HG02885 (cell line): ENCODE data around the gene IL18R1.
A peak's percentile ranks its signal among the peaks of the same experiment; 100 is the strongest.
"Not testable (repeated sequence)": the region's sequence is repeated elsewhere in the genome, so short reads cannot be mapped to it uniquely, and the experiment has no call there.

Source experiments
- ATAC-seq: cut with Tn5 transposase; IDR thresholded peaks from one replicate; pipeline ENCODE4 v1.9.1; 2021; ENCODE audit warnings: mild to moderate bottlenecking; ENCODE audit not compliant: unreplicated experiment, poor library complexity

The IL18R1 gene, protein sequence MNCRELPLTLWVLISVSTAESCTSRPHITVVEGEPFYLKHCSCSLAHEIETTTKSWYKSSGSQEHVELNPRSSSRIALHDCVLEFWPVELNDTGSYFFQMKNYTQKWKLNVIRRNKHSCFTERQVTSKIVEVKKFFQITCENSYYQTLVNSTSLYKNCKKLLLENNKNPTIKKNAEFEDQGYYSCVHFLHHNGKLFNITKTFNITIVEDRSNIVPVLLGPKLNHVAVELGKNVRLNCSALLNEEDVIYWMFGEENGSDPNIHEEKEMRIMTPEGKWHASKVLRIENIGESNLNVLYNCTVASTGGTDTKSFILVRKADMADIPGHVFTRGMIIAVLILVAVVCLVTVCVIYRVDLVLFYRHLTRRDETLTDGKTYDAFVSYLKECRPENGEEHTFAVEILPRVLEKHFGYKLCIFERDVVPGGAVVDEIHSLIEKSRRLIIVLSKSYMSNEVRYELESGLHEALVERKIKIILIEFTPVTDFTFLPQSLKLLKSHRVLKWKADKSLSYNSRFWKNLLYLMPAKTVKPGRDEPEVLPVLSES

DNA sequence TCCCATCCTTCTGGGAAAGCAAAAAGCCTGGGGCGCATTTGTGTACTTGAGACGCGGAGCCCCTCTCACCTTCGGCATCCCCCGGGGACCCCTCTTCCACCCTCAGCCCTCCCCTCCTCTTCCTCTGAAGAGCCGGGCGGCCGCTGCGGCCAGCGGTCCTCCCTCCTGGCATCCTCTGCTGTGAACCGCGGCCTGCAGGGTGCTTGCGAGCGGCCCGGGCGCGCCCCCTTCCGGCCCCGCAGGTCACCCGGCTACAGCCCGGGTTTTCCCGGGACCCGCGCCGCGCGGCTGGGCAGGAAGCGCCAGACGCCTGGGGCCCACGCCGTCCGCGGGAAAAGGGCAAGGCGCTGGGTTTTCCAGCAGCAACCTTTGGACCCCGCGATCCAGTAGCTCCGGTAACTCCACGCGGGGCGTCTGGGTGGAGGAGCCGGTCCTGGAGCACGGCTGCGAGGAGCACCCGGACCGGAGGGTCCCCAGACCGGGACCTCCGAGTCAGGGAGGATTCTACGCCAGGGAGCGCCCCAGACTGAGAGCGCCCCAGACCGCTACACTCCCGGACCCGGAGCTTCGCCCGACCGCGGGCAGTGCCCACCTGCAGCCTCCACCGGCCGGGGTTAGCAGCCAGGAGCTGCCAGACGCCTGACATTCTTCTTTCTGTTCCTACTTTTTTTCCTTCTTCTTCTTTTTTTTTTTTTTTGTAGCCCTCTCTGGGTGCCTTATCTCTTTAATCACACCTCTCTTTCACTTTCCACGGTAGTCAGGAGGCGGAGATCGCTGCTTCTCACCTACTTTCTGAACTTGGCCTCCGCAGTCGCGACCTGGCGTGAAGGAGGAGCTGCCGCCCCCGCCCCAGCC lies at the start of gene IL18R1:
Gene IL18R1 (plus strand): TSS at position 271 of the 855 bp plus-strand sequence. CDS start 6,865 bp downstream, outside the sequence.
- peak; percentile 90 for ATAC-seq

DNA sequence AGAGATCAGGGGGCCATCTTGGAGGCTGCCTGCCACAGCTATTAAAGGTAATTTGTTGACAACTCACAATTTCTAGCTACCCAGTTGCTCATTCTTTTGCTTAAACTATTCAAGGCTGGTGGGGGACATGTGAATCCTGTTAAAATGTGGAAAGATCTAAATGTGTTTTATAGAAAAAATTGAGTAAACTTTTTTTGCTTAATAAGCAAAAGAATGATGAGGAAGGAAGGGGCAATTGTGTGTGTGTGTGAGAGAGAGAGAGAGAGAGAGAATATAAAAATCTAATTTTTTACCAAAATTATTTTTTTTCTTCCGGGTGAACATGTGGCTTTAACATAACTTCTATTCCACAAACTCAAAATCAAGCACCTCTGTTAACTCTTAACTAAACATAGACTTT lies 49.5 kb upstream of the IL18R1 start:
- no peak for ATAC-seq

DNA sequence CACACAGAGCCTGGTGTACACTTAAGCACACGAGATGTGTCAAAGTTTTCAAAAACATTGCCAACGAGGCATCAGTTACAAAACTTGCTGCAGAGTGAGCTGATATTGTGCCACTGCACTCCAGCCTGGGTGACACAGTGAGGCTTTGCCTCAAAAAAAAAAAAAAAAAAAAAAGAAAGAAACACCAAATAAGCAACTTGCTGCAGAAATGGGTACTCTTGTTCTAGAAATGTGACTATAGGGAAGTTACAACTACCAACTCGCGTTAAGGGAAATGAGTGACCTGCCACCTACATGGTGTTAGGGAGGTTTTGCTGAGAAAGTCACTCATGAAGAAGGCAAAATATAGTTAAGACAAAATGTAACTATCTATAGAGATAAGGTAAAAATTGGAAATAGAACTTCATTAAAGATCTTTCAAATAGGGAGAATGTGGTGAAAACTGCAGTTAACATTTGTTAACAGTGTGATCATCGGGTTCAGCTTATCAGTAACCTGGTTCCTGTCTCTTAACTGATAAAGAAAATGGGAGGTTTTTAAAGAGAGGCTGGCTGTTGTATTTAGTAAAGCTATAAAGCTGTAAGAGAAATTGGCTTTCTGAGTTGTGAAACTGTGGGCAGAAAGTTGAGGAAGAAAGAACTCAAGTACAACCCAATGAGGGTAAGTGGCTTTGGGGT lies 44.5 kb upstream of the IL18R1 start, which contains the start of gene IL1RL1:
Gene IL1RL1 (plus strand): TSS at position 600 of the 677 bp plus-strand sequence. CDS start 26,702 bp downstream, outside the sequence.
- ATAC-seq = no peak

DNA sequence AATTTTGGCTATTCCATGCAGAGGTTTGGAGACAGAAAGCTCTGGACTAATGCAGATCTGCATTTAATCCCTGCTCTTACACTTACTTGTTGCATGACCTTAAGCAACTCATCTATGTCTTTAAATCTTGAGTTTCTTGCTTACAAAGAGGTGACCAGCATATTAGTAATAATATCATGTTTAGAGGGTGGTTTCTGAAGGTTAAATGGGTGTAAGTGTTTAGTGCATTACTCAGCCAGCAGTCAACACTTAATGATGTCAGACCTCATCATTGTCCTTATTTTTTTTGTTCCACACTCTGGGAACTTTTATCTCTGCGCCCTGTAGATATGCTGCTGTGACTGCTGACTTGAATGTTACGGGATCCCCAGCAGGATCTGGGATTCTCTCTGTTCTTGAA lies 42.6 kb upstream of the IL18R1 start:
- no peak for ATAC-seq

DNA sequence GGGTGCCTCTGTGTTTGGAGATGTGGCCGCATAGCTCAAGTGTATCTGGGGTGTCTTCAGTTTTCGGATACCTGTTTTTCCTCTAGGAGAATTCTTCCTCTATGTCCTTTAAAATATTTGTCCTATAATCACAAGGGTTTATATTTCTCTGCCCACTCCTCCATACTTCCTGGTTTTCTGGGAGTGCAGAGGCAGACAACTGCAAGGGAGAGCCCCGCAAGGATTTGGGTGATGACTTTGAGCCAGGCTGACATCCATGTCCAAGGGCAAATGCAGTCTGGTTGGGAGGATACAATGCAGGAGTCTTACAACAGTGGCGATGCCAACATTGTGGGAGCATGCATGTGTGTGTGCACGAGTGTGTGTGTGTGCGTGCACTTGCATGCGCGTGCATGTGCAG lies 42.1 kb upstream of the IL18R1 start:
- no peak for ATAC-seq

DNA sequence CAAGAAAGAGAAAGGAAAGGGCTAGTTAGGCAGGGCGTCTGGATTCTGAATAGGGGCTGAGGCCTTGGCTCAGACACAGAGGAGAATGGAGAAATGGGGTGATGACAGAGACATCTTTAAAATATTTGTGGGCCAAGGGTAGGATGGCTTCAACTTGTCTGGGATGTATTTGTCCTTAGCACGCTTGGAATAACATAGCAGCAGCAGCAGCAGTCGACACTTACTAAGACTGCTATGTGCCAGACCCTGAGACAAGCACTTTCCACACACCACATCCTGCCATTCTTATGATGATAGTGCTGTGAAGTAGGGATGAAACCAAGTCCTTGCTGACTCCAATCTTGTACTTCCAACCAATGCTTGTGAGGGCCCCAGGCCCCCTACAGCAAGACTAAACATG lies 41.6 kb upstream of the IL18R1 start:
- ATAC-seq = no peak

DNA sequence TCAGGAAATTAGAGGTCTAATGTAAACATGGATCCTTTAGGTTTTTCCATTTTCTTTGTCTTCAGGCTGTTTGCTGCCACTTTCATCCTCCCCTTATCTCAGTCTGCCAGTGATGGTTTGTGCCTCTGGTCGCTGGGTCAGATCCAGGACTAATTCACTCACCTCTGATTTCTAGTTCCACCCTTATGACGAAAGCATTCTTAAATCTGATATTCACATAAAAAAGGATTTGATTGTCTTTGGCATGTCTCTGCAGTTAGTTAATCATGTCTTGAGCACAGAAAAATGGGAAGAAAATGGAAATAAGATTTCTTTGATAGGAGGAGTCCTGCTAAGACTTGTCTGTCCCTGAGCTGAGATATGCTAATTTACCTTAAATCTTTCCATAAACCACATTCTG lies 39.7 kb upstream of the IL18R1 start:
- ATAC-seq = no peak

DNA sequence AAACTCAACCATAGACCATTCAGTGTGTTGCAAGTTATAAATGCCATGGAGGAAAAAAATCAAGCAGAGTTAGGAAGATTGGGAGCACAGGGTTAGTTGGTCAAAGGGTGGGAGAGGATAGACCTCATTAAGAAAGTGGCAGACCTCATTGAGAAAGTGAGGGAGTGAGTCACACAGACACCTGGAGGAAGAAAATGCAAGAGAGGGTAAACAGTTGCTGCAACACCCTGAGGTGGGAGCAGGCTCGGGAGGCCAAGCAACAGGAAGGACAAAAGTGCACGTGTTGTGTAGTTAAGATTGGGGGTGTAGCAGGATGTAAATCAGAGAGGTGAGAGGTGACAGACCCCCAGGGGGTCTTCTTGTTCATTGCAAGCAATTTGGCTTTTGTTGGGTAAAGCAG lies 37.9 kb upstream of the IL18R1 start:
- ATAC-seq = no peak

DNA sequence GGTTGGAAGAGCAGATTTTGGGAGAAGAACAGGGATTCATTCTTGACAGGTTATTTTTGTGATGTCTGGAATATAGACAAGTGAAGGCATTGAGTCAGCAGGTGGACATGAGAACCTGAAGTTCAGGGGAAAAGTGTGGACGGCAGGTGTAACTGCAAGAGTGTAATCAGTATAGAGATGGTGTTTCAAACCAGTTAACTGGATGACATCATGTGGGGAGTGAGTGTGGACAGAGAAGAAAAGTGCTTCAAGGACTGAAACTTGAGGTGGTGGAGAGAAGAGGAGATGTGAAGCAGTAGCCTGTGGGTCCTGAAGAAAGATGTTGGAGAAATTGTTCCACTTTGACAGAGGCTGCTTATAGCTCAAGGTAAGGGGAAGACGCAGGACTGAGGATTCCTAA lies 37.2 kb upstream of the IL18R1 start:
- ATAC-seq = no peak

DNA sequence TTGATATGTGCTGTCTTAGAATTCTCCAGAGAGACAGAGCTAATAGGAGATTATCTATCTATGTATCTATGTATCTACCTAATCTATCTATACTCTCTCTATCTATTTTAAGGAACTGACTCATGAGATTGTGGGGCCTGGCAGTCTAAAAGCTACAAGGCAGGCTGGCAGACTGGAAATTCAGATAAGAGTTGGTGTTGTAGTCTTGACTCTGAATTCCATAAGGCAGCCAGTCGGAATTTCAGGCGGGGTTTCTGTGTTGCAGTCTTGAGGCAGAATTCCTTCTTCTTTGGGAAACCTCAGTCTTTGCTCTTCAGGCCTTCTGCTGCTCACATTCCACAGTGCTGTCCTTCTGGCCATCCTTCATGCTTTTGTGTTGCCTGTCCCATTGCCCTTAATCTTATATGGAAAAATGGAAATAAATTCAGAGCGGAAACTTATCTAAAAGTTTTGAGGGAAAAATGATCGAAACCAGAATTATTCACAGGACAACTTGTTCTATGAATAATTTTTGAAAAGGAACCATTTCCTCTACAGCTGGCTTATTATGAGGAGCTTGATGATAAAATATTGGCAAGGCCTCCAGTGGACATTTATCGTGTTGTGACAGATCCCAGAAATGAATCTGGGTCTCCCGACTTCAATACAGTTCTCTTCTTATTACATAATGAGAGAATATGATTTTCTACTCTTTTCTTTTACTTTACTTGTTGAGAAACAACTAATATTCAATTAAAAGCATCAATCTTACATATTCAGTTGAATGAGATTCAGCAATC lies 33.5 kb upstream of the IL18R1 start:
- no peak for ATAC-seq

DNA sequence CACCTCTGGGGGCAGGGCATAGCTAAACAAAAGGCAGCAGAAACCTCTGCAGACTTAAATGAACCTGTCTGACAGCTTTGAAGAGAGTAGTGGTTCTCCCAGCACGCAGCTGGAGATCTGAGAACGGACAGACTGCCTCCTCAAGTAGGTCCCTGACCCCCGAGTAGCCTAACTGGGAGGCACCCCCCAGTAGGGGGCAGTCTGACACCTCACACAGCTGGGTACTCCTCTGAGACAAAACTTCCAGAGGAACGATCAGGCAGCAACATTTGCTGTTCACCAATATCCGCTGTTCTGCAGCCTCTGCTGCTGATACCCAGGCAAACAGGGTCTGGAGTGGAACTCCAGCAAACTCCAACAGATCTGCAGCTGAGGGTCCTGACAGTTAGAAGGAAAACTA lies 30.7 kb upstream of the IL18R1 start:
- not testable (repeated sequence) for ATAC-seq

DNA sequence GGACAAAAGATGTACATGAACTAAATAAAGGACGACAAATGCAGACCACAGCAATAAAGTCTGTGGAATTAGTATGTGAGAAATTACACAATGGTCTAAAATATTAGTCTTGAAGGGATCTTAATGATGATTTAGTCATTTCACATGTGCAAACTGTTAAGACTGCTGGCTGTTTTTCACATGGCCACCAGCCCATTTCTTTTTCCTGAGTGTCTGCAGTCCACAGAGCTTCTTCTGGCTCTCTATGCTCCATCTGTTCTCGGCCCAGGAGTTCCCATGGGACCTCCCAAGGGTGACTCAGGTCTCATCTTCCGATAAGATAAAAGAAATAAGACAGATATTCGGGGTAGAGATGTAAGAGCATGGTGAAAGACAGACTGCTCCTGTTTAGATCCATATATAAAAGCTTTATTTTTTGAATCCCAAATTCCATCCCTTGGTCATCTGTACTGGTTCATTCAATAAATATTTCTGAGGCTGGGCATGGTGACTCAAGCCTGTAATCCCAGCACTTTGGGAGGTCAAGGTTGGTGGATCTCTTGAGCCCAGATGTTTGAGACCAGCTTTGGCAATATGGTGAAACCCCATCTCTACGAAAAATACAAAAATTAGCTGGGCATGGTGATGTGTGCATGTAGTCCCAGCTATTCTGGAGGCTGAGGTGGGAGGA lies 24.1 kb upstream of the IL18R1 start:
- ATAC-seq = no peak

DNA sequence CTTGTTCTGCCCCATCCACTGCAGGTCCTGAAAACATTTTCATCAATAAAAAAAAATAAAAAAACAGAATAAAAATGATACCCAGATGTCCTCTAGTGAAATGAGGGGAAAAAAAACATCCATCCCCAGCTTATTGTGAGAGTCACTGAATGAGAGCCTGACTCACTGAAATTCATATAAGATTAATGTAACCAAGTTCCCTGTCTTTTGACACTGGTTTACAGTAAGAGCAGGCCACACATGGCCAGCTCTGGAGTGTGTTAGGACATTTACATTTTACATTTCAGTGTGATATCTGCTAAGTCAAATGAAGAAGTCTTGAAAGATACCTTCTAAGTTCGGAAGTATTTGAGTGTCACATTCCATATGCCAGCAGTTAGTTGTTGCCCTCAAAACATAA lies 21.1 kb upstream of the IL18R1 start:
- no peak for ATAC-seq

DNA sequence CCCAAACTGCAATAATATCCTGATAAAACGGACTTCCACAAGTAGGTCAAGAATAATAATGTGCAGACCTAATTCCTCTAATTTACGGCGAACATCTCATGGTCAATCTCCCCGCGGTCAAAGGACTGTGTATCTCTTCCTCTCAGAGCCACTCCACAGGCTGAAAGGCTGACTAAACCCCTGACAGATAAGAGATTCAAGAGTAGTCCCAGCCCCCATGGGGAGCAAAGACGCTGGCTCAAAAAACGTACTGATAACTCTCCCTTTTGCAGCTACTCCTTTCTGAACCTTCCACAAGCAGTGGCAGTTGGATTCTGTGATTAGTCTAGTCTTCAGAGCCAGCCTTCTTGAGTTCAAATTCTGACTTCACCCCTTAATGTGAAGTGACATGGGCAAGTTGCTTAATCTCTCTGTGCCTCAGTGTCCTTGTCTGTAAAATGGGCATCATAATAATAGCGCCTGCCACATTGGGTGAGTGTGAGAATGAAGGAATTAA lies 19.7 kb upstream of the IL18R1 start:
- ATAC-seq = no peak

DNA sequence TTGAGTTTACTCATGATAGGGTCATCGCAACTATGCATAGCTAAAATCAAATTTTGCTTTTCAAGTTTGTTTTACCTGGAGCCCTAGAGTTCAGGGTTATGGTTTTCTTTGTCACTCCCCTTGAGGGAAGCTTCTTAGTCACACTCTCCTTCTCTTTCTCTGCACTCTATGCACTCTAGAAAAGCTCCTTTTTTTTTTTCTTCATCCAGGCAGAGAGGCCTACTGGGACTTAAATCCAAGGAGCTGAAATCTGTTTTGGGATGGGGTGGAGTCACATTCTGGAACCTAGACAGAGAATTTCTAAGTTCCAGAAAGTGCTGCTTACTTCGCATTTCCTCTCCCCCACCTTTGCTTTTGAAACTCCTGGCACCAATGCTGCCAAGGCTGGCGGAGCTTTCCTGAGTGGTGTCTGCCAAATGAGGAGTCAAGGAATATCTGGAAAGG lies 19.1 kb upstream of the IL18R1 start:
- ATAC-seq = no peak

DNA sequence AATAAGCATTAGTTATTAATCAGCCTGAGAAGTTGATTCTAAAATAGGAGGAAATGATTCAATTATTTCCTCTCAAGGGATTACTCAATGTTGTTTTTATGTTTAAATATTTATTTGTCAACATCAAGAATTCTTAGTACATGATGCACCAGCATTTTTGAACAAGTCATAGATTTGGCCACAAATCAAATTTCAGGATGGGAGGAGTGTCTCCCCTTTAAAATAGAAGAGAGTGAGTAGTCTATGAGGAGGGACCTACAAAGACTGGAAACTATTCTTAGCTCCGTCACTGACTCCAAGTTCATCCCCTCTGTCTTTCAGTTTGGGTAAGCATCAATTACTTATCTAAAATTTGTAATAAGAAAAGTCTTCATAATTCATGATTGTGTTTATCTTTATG lies 18.6 kb upstream of the IL18R1 start:
- no peak for ATAC-seq

DNA sequence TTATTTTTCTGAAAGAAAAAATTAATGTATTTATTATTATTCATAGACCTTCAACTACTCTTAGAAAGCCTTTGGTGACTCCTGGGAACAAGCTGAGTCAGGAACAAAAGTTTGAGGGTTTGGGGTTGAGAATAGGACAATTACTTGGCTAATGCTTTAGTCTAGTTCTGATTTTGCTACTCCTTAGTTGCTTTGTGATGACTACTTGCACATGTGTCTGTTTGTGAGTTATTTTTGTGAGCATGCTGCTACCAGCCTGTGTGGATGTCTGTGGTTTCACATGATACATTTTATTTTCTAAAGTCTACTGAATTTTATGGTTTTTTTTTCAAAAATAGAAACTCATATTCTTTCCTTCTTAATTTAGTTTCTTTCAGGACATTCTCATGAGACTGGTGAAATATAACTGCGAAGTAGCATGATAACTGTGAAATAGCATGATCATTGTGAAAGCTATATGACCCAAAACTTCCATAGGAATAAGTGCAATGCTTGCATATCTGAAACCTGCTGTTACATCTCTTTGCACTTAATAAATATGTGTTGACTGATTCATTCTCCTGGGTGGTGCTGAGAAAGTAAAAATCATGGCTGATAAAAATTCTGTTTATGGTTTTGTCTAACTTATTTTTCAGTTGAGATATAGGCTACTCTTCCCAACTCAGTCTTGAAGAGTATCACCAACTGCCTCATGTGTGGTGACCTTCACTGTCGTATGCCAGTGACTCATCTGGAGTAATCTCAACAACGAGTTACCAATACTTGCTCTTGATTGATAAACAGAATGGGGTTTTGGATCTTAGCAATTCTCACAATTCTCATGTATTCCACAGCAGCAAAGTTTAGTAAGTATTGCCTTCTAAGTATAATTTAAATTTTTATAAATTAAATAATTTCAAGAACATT lies 17.9 kb upstream of the IL18R1 start:
- ATAC-seq = no peak

DNA sequence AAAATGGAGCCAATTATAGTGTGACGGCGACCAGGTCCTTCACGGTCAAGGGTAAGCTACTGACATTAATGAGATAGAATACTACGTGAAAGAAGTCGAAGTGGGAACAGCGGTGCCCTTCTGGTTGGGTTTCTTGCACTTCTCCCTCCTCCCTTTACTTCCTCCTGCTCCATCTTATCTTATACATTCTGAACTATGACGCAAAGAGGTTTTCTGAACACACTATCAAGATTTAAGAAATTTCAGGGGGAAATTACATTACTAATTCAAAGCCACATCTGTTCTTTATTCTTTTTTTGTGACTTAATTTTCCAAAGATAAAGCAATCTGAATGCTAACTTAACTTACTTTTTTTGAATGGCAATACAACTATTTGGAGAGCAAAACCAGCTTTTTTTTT lies 14.8 kb upstream of the IL18R1 start:
- no peak for ATAC-seq
